Measurements from ENCODE around the gene KLHL26.

- TF ChIP-seq, protein P1, sequence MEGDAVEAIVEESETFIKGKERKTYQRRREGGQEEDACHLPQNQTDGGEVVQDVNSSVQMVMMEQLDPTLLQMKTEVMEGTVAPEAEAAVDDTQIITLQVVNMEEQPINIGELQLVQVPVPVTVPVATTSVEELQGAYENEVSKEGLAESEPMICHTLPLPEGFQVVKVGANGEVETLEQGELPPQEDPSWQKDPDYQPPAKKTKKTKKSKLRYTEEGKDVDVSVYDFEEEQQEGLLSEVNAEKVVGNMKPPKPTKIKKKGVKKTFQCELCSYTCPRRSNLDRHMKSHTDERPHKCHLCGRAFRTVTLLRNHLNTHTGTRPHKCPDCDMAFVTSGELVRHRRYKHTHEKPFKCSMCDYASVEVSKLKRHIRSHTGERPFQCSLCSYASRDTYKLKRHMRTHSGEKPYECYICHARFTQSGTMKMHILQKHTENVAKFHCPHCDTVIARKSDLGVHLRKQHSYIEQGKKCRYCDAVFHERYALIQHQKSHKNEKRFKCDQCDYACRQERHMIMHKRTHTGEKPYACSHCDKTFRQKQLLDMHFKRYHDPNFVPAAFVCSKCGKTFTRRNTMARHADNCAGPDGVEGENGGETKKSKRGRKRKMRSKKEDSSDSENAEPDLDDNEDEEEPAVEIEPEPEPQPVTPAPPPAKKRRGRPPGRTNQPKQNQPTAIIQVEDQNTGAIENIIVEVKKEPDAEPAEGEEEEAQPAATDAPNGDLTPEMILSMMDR (IDR thresholded peaks at IDR 0.05): no peak
- TF ChIP-seq POLR2A (IDR thresholded peaks at IDR 0.05): no peak
These were observed 14.5 kb downstream of the KLHL26 start for GRCh38 chr19:18651300-18651699.

Data from uterus (tissue), 2 donors.